Activated T-cell treated with anti-CD3 and anti-CD28 coated beads, Interleukin-2, amount 50 U/mL, for 48 hours (primary cell): ENCODE data around the gene RERE.

ENCODE experiments used
- DNase-seq, 2 experiments: peaks; one replicate each; pipeline ENCODE4 v3.0.0-alpha.2; 2020

The RERE gene

DNA sequence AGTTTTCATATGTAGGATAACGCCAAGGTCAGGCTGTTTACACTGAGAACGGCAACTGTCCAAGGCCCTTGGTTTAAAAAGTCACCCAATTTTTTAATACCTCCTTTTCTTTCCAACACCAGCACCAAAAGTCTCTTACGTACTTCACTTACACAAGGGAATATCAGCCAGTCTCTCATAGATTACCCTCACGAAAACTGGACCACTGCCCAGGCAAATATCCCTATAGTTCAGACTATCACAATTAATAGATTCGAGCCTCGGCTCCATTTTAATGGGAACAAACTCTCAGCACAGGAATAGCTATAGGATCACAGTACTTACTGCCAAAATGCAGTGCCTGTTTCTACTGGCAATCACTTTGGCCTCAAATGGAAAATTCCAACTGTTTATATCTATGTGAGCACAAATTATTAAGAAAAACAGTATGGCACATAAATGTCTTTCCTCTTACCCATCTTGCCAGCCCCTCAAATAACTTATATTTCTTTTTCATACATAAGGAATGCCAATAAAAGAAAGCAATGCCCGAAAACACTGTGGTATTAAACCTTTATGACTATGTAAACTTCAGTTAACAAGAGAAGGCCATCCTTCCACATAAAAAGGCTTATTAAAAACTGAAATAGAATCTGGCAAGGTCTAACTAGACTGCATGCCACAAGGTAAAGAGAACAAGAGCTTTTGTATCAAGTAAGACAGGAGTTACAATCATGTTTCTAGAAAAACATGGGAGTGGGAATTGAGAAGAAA is 401.7 kb downstream of the RERE start:
- no peak for DNase-seq

DNA sequence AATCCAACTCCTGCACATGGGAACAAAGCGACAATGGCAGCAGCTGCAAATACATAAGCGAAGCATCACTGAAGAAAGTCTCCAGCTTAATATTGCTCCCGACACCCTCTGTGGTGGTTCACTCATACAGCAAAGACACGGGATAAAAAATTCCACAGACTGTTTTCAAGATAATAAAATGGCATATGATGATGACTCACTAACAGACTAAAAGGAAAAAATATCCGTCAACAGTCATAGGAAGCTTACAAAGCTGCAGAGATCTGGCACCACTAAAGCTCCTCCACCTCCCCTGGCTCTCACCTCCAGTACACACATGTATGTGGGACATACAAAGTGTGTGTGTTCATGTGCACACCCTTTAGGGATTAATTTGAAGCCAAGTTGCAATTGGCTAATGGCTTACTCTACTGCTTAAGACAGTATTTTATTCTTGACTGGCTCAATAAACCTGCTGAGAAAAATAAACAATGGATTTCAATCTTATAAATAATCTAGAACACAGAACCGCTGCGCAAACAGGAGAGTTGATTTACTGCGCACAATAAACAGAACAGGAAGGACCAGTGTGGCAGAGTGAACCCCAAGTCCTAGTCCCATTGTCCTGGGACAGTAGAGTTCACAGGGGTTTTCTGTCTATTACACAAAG is 405.1 kb downstream of the RERE start:
- DNase-seq, result no peak

DNA sequence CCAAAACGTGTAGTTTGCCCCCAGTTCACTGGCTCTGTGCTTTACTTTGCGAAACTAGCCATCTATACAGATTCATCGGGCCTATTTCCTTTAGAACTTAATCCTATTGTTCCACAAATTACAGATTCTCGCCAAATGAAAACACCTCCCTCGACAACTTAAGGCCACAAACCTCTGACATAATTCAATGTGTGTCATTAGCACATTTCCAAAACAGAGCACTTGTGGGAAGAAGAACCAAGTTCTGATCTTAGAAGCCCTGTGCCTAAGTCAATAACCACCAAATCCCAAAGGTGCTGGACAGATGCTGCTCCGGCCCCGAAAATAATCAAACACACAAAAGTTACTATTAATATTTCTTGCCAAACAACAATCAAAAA is 405.6 kb downstream of the RERE start:
- no peak for DNase-seq

DNA sequence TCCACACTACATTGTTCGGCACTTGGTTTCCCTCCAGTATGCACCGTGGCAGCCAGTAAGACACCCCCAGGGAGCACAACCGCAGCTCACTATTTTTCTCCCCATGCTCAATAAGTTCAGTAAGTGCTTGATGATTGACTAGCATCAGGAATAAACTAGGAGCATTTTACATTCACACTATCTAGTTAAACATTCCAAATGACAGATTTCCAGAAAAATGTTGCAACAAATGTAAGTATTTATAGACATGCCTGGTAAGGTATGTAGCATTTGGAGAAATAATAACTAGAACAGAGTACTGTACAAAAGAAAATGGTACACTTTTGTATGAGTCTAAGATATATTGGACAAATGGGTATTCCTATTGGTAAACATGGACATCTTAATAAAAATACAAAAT is 406.6 kb downstream of the RERE start:
- DNase-seq, result no peak

DNA sequence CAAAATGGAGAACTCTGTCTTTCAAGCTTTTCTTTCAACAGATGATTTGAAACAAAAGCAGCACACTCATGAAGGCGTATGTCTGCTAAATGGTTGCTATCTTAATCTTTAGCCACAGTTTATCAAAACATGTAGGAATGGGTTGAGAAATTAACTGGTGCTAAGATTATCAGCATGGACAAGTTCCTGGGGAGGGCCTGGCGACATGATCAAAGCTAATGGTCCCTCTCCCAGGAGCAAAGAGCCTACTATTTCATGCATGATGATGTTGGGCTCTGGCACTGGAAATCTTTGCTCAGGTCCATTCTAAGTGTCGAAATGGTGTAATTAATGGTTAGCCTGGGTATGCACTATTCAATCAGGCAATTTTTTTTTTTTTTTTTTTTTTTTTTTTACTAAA is 407.8 kb downstream of the RERE start:
- no peak for DNase-seq

DNA sequence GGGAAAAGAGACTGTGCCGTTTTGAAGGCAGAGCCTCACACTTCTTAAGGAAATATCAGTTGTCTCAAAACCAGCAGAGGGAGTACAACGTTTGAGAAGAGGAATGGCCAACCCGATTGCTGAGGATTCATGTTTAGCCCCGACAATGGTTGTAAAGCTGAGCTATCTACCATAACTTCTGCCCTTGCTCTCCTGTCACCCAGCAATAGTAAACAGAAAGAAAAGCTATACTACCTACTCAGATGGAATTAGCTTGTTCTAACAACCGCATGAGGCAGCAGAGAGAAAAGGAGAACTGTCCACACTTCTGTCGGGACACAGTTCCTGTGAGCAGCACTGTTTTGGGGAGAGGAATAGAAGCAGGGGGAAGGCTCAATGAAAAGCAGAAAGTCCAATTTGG is 408.3 kb downstream of the RERE start:
- no peak for DNase-seq

DNA sequence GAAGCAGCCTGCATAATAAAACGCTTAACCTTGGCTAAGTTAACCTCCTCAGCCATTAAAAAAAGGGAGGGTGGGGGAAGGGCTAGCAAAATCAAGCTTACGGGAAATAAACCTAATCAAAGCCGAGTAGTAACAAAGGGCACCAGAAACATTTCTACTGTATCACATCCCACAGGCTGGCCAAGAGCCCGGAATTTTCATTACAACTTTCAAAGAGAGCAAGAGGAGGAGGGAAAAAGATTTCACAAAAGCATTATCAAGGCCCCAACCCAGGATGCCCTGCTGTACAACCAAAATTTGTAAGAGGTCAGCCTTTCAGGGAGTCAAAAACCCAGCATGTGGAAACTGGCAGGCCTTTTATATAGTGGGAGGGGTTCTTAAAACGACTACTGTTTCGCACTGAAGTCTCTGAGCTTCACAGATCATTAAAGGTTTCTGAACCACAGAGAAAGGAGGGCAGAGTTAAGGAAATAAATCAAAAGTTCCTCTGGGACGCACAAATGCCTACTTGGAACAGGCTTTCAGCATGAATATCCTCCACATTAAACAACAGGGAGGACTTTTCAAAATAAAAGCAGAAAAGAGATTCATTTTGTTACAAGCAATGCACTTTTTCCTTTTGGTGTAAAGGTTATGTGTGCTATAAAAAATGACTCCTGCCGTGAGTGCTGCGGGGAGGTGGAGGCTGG is 409.1 kb downstream of the RERE start:
- peak in 1 of 2 experiments; percentile 14 for DNase-seq

DNA sequence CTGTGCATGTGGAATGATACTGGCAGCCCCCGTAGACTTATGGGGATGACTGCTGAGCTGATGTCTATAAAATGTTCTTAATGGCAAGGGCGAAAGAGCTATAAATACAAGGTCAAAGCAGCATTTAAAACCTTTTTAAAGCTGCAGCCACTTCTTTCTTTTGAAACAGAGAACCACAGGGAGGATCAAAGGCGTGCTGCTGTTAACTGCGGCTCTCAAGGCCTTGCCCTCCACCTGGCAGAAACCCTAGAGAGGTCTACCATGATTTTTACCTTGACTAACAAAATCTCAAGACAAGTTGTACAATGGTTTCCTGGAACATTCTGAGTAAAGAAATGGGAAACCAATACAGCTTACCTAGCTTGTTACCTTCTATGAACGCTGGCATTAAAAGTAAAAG is 409.8 kb downstream of the RERE start:
- peak in 1 of 2 experiments; percentile 2 for DNase-seq

DNA sequence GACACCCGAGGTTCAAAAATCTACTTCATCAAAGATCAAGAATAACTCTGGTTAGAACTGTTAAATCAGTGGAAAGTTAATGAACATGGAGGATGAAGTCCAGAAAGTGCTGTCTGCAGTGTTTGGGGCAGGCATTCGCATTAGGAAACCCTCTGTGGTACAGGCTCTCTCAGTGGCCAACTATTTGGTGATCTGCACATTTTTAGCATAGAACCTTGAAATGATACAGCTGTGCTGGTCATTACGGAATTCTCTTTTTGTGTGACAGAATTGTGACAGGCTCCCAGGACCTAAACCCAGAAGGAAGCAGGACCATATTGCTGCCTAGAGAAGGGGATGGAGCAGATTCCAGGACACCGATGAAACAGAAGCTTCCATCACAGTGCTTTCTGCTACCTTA is 410.5 kb downstream of the RERE start:
- peak in 1 of 2 experiments; percentile 11 for DNase-seq

DNA sequence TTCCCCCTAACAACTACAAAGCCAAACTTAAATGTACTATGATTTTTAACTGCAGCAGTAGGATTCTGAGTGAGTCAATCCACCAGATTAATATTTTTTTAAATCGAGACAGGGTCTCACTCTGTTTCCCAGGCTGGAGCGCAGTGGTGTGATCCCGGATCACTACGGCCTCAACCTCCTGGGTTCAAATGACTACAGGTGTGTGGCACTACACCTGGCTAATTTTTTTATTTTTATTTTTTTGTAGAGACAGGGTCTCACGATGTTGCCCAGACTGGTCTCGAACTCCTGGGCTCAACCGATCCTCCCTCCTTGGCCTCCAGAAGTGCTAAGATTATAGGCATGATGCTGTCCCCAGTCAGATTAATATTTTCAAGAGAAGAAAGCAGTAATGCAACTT is 411.4 kb downstream of the RERE start:
- no peak for DNase-seq

DNA sequence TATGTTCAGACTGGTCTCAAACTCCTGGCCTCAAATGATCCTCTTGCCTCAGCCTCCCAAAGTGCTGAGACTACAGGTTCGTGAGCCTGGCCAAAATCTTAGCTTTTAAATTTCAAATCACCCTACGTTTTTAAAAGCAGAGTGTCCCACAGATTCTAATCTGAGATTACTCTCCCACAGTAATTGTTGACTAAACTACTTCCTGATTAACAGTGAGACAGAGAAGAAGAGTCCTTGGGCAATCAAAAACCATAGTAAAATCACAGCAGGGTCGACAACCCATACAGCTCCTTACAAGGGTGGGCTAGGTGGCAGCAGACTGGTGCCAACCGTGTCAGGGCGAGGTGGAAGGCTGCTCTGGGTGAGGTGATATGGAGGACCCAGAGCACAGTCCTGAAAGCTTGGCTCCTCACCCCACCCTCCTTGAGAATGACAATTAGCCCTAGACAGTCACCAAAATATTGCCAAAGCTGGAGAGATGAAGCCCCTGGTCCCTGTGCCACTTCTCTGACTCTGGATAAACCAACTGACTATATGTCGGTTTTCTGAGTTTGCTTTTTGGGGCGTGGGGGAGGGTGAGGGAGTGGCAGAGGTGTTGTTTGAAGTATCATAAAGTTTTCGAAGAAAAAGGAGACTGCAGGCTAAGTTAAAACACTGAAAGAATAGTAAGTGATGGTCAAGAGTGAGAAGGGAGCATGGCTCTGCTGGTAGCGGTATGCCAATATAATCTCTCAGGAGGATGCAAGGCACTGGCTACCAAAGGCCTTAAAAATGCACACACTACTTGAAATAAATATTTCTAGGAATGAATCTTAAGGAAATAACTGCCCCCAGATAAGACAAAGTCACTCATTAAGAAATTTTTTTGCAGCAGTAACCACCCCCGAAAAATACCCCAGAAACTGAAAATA is 412.7 kb downstream of the RERE start:
- peak in 1 of 2 experiments; percentile 7 for DNase-seq

DNA sequence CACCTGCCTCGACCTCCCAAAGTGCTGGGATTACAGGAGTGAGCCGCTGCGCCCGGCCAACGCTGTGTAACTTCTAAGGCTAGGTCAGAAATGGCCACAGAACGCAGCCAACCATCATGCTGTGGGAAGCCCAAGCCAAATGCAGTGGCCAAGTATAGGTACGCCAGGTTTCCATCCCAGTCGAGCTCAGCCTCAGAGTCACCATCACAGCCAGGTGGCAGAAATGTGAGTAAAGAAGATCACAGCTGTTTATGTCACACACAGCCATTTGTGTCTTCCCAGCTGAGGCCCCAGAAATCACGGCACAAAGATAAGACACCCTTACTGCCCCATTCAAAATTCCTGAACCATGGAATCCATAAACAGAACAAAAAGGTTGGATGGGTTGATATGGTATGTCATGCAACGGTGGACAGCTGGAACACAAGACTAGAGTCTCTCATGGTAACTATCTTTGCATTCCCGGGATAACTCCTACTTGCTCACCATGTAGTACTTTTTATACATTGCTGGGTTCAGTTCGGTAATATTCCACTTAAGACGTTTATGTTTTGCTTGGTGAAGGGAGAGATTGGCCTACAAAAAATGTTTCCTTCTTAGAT is 415.2 kb downstream of the RERE start:
- no peak for DNase-seq

DNA sequence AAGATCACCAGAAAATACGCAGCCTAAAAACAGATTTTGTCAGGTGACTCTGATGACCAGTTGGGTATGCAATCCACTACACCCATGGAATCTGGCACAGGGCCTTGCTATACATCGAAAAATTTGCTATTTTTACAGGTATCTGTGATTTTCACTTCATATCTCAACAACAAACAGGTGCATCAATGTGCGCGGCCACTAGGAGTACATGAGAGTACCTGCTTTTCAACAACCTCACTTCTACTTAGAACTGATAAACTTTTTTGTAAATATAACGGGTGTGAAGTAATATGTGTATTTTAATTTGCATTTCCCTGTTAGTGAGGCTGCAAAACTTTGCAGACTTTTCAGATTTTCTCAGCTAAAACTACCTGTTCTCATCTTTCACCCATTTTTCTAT is 418.8 kb downstream of the RERE start:
- no peak for DNase-seq

DNA sequence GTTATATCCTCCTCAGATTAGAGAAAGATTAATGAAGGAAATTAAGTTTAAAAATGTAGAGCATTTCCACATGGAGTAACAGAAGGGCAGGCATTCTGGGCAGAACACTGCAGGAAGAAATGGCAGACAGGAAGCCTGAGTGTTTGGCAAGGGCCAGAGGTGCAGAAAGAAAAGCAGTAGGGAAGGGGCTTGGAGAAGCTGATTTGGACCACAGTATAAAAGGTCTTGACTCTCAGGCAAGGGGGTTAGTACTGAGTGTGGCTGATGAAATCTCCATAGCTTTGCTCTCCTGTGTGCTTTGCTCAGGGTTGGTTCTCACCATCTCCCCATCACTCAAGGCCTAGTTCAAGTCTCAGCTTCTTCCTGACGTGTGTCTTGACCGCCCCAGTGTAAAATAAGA is 419.4 kb downstream of the RERE start:
- DNase-seq, result no peak

DNA sequence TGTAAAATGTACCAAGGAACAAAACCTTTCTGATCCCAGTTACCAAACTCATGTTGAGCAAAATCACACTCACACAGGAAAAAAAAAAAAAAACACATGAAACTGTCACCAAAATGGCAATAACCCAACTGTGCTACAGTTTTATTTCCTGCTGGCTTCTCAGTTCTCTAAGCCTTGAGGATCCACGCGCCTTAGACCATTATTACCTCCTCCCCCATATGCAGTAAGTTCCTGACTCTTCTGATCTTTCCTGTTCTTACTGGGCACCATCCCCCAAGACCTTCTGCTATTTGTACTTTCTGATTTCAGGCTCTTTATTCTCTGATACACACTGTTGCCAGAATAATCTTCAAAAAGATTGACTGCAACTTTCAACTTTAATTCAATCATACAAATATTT is 419.9 kb downstream of the RERE start:
- no peak for DNase-seq

DNA sequence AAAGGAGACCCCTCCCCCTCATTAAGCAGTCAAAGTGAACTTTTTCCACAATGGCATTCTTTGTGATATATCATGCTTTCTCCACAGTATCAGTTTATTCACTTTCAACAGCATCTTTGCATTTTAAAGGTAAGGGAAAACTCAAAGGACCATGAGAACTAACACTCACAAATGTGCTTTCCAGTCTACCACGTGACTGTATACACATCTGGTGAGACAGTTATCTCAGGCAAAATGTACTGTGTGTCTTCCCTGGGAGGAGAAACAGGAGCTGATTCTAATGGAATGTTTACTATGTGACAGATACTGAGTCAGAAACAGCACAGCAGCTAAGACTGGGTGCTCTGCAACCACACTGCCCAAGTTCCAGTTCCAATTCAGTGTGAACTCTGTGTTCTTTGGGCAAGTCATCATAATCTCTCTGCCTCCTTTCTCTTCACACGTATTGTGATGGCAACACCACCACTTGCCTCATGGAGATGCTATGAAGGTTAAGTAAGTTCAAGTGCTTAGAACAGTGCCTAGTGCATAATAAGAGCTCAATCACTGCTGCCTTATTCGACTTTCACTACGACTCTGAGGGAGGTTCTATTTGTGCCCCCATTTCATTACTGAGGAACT is 420.5 kb downstream of the RERE start:
- peak; percentile 37 to 52 for DNase-seq

DNA sequence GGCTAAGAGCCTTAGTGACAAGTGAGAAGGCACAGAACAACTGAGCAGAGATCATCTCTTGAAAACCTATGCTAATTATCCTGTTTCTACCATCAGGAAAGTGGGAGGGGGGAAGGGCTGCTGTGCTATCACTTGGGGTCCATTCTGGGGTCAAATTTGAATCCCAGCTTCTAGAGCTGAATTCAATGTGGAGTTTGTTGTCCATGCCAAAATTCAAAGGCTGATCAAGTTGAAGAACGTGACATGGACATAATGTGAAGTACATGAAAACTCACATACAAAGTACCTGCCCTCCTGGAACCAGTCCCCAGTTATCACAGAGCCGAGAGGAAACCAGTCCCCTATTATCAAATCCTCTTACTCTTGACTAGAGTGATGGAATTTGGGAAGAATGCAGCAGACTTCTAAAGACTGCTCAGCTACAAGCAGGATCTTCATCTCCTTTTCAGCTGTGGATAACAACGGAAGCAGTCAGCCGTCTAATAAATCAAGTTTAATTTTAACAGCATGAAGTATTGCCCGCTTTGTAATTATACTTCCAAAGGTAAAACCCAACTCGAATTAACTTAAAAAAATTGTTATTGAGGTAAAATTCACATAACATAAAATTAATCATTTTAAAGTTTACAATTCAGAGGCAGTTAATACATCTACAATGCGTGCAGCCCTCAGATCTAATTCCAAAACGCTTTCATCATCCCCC is 421.2 kb downstream of the RERE start:
- DNase-seq, result peak in 1 of 2 experiments; percentile 12

DNA sequence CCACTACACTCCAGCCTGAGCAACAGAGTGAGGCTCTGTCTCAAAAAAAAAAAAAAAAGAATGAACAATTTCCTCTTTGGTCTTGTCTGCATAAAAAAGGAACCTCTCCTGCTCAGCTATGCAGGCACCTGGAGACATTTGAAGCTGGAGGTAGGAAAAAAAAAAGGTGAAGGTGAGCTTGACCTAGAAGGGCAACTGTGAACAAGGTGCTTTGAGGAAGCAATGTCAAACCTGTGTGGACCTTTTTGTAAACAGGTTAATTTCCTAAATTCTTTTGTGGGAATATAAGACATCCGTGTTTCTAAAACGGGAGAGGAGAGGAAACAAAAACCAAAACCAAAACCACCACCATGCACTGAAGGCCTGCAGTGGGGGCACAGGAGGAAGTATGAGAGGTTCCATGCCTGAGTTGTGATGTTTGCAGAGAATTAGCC is 422.0 kb downstream of the RERE start:
- DNase-seq, result no peak

DNA sequence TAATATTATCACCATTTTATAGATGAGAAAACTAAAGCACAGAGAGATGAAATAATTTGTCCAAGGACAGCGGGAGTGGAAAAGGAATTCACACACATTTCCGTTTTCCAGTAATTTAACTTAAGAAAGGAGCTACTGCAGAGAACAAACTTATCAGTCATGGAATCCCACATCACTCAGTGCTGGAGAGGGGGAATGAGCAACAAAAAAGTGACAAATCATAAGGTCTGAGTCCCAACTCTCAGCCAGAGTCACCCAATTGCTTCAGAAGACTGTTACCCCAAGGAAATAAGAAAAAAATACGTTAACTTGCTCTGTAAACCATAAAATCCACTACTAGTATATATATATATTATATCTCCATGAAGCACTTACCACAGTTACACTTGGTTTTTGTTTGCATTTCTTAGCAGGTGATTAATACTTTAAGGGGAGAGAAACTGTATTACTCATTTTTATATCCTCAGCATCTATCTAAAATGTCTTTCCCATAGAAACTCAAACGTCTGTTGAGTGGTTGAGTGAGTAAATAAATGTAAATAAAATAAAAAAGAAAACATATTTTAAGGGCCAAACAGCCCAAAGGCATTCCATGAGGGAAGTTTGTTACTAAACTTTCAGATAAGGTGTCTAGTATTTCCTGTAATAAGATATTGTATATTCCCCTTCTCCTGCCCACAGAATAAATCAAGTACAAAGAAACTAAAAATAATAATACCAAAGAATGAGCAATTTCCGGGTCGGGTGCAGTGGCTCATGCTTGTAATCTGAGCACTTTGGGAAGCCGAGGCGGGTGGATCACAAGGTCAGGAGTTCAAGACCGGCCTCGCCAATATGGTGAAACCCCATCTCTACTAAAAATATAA is 422.8 kb downstream of the RERE start:
- DNase-seq, result peak; percentile 59 to 65

DNA sequence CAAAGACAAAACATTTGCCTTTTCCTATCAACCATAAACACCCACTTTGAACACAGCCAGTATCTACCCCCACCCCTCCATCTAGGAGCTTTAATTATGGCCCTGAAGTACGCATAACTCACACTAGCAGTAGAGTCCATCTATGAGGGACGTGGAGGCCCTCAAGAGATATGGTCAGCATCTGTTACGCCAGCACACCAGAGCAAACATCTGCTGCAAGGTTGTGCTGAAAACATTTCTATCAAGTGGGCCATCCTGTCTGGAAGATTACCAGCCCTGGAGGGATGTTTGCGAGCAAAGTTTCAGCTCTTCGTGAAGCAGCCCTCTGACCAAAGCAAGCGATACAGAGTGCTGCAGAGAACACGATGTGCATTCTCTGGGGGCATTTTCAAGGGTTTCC is 424.9 kb downstream of the RERE start:
- DNase-seq, result no peak
